RWPE1 (cell line): ENCODE measurements around the gene MCF2L.

ENCODE experiments used
- CTCF ChIA-PET: fragments of 350-600 bp; sonication (Branson Sonifier 250); formaldehyde crosslinking; extraction: SDS; loops from one replicate; lab custom pipeline; 2021; lab: Yijun Ruan, JAX
- POLR2A ChIA-PET: fragments of 400-600 bp; formaldehyde crosslinking; extraction: SDS; loops from one replicate; lab custom pipeline; 2020; ENCODE audit warnings: antibody characterized with exemption; ENCODE audit not compliant: low non-redundant PET; lab: Yijun Ruan, JAX
- DNase-seq: peaks from one replicate; pipeline ENCODE4 v3.0.0; 2012; ENCODE audit warnings: low spot score
- H3K27ac ChIP-seq: fragments of 450-650 bp; 2 replicates; pipeline ENCODE4 v1.5.1; 2017
- CTCF ChIP-seq: fragments of 450-650 bp; conservative IDR thresholded peaks from 2 replicates; pipeline ENCODE4 v1.5.1; 2017; ENCODE audit warnings: low read depth, mild to moderate bottlenecking

Gene MCF2L

GRCh38 chr13:113115363-113116205 is 146.6 kb downstream of the MCF2L start:
- ChIA-PET CTCF (no interaction called here), POLR2A (no interaction called here)
- no peak for TF ChIP-seq CTCF
- no peak for DNase-seq
- H3K27ac ChIP-seq = no peak overlapping the region

GRCh38 chr13:113116206-113116800 is 147.3 kb downstream of the MCF2L start:
- DNase-seq = no peak
- no peak overlapping the region for H3K27ac ChIP-seq
- POLR2A ChIA-PET = no interaction called here
- CTCF ChIA-PET = no interaction called here
- no peak for TF ChIP-seq CTCF

- POLR2A ChIA-PET = no interaction called here
- CTCF ChIA-PET = no interaction called here
- no peak overlapping the region for H3K27ac ChIP-seq
- TF ChIP-seq CTCF = no peak
- no peak for DNase-seq
Measured at GRCh38 chr13:113116871-113117271, 147.9 kb downstream of the MCF2L start.

- no peak for TF ChIP-seq CTCF
- POLR2A ChIA-PET = no interaction called here
- no peak for DNase-seq
- CTCF ChIA-PET = no interaction called here
- H3K27ac ChIP-seq = no peak overlapping the region
Measured at GRCh38 chr13:113117335-113117872, 148.4 kb downstream of the MCF2L start.

- POLR2A ChIA-PET = no interaction called here
- no peak for TF ChIP-seq CTCF
Measured at GRCh38 chr13:113117911-113118260, 148.9 kb downstream of the MCF2L start.

GRCh38 chr13:113118261-113119021 is 149.4 kb downstream of the MCF2L start:
- no peak for TF ChIP-seq CTCF
- DNase-seq = no peak
- POLR2A ChIA-PET = no interaction called here
- CTCF ChIA-PET = no interaction called here
- H3K27ac ChIP-seq = no peak overlapping the region

More at GRCh38 chr13:113117911-113118260, 148.9 kb downstream of the MCF2L start:
- no peak overlapping the region for H3K27ac ChIP-seq
- no peak for DNase-seq
- CTCF ChIA-PET = no interaction called here
